HG03520 (cell line): ENCODE results near the gene HUS1.
"Not testable (repeated sequence)": the region's sequence is repeated elsewhere in the genome, so short reads cannot be mapped to it uniquely, and the experiment has no call there.

Experiments used
- ATAC-seq: cut with Tn5 transposase; IDR thresholded peaks from one replicate; pipeline ENCODE4 v1.9.1; 2021; ENCODE audit warnings: mild to moderate bottlenecking, moderate library complexity; ENCODE audit not compliant: unreplicated experiment

The HUS1 gene

DNA sequence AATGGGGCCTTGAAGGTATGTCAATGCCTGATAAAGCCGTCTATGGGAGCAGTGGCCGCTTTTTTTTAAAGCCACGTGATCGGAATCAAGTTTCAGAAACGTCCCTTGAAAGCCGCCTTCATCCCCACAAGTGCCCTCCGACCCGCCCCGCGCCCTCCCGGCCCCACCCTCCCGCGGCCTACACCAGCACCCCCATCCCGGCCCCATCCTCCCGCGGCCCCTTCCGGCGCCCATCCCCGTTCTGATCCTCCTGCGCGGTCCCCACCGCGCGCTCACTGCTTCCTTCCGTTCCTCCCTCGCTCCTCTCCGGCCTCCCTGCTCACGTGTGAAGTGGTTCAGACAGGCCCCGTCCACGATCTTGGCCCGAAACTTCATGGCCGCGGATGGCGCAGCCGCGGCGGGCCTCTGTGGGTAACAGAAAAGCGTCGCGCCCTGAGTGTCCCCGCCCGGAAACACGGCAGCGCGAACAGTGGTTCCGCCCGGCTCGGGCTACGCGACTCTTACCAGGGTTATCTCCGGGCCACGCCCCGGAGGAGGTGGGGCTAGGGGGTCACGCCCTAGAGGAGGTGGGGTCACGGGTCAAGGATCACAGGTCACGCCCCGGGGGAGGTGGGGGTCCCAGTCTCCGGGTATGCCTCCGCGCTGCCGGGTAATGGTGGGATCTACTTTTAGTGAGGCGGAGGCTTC, at the start of gene HUS1:
Gene HUS1 (minus strand): TSS at position 471 of the 687 bp plus-strand sequence. CDS start 96 bp downstream, at position 375.
- ATAC-seq = peak; percentile 99

DNA sequence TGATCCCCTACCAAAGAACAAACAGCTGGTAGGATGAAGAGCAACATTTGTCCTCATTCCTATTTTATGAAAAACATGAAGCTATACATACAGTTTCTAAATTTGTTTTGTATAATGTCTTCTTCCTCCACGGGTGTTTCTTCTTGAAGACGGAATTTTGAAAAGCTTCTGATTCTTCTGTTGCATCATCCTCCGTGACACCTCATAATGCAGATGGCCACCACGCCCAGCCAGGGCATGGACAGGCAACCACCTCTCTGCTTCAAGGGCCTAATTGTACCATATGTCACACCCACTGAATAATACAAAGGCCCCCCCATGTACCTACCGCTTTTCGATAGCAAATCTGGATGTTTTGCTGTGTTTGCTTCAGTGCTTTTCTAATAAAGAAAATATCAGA, 49.5 kb upstream of the HUS1 start, which contains the start of gene SUN3:
Gene SUN3 (minus strand): TSS at position 170 of the 400 bp plus-strand sequence. CDS start 169 bp downstream, at position 1.
- no peak for ATAC-seq

DNA sequence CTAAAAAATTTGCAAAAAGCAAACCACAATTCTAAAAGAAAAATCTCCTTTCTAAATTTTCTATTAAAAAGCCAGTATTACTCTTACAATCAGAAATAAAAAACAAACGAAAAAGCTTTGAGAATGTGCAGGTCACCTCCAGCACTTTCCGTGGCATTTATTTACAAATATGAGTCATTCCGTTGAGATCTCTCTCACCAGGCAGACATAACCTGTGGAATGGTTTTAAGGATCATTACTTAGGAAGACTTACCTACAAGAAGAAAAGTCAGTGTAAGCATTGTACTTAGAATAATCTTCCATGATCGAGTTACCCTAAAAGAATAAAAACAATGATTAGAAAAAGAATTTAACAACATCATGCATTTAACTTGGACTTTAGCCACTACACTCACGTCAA, 46.2 kb upstream of the HUS1 start:
- no peak for ATAC-seq

DNA sequence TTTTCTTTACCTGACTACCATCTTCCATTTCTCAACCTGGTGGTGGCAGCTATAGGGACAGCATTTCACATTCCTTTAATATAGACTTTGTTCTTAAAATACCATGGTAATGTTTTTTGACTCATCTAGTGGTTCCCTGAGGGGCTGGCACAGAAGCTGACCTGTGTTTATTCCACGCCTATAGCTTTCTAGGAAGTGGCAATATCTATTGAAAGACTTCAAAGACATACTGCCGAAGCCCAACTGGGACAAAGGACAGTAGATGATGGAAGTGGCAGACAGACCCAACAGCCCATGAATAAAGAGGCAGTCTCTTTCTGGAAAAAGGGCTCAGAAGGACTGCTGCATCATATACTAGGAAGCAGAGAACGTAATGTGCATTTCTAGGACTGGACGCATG, 38.3 kb upstream of the HUS1 start:
- no peak for ATAC-seq

DNA sequence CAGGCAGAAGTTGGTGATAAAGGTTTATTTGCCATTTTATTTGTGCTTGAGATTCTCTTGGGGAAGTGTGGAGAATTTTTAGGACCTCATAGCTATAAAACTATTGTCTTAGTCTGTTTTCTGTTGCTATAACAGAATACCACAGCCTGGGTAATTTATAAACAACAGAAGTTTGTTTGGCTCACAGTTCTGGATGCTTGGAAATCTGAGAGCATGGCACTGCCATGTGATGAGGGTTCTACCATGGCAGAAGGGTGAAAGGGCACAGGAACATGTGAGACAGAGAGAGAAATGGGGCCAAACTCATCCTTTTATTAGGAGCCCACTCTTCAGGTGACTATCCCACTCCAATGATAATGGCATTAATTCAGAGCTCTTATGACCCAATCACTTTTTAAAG, 37.2 kb upstream of the HUS1 start:
- ATAC-seq = no peak

DNA sequence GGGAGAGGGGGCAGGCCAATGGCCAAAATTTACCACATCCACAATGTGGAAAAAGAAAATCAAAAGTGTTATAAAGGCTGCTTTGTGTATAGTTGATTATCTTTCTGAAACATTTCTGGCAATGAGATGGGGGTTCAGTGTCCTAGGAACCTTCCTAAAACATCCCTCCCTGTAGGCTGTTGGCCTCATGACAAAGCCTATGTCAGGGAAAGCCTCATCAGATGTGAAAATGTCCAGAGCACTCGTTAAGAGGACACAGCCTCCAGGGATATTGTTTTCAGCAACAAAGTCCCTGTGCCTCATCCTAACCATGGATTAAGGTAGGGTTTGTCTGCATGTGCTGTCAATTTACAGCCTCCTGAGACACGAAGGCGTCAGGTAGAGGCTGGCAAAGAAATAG, 32.5 kb upstream of the HUS1 start:
- ATAC-seq = no peak

DNA sequence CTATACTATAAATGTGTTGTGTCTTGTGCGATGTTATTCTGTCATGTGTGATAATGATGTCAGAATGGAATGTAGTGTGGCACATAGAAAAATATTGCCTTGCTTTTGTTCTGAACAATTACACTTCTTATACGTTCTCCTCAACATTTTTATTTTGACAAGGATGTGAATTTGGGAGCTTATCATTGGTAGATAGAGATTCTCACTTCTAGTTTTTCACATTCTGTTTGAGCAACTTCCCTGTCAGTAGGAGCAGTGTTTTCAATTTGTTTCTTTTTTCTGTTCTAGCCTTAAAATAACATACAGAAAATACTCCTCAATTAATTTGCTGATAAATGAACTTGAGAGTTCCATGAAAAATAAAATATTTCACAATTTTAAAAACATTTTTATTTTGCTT, 31.9 kb upstream of the HUS1 start:
- ATAC-seq = no peak

DNA sequence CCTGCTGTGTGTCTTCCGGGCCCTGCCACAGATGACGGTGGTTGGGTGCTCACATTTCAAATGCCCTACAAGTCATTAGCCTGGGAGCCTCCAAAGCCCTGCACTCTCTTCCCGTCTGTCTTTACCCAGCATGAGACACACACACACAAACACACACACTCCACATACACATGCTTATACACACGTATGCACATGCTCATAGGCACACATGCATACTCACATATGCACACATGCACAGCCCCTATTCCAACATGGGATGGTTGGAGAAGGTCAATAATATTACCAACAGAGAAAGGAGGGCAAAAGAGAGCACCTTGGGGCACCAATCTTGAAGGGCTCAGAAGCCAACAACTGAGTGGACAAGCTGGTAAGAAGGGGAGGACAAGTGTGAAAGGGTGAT, 30.5 kb upstream of the HUS1 start:
- no peak for ATAC-seq

DNA sequence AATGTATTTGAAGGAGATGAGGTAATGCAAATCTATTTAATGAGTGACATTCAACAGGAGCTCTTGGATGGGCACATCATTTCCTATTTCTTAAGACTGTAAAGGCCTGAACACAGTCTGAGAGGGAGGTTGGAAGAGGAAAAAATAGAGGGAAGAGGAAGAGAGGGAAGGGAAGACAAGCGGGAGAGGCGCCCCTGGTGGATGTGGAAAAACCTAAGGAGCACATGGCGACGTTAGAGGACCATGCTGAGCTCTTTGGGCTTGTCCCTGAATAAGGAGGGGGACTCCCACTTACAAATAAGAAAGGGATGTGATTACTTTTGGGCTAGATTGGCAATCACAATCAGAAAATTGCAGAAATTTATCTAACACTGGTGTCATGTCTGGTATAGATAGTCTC, 29.8 kb upstream of the HUS1 start:
- ATAC-seq = no peak

DNA sequence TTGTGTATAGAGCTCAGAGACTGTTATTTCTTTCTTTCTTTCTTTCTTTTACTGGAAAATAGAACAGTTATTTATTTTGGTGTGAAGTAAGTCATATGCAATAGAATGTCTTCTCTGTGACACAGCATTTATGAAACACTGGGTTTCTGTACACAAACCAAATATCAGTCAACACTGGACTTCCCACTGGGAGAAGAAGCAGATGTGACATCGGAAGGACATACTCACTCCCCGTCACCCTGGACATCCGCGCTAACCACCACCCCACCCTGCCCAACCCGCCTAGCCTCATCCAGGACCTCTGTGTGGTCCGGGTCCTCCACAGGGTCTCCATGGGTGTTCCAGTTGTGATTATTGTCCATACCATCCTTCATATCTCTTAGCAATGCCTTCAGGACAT, 27.5 kb upstream of the HUS1 start:
- no peak for ATAC-seq

DNA sequence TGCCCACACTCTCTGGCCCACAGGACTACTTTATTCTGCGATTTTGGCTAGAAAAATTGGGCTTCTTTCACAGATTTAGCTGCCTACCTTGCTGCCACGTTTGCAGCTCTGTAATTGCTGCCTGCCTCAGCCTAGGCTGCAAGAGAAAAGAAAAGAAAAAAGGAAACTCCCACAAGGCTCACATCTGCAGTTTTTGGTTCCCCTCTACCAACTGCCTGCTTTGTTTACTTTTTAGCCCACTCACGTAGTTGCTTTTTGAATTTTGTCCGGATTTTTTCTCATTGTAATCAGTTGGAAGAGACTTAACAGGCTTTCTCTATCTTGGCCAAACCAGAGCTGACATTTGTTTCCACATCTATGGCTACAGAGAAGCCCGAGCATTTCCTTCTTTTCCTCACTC, 25.2 kb upstream of the HUS1 start:
- ATAC-seq = peak; percentile 73

DNA sequence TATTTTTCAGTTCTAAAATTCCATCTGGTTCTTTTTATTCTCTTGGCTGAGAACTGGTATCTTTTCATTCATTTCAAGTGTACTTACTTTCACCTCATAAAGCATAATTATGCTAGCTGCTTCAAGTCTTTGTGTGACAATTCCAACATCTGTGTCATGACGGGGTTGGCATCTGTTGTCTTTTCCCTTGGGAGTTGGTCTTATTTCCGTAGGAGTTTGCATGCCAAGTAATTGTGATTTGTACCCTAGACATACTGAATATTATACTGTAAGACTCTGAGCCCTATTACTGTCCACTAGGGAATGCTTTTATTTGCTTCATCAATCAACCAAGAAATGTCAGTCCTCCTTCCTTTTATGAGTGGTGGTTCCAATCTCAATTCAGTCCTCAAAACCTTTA, 24.6 kb upstream of the HUS1 start:
- ATAC-seq = no peak

DNA sequence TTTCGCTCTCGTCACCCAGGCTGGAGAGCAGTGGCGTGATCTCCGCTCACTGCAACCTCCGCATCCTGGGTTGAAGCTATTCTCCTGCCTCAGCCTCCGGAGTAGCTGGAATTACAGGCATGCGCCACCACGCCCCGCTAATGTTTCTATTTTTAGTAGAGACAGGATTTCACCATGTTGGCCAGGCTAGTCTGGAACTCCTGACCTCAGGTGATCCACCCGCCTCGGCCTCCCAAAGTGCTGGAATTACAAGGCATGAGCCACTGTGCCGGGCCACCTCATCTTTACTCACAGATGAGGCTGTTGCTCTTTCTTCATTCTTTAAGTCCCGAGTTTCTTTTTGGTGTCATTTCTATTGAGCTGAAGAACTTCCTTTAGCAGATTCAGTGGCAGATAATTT, 20.7 kb upstream of the HUS1 start:
- not testable (repeated sequence) for ATAC-seq

DNA sequence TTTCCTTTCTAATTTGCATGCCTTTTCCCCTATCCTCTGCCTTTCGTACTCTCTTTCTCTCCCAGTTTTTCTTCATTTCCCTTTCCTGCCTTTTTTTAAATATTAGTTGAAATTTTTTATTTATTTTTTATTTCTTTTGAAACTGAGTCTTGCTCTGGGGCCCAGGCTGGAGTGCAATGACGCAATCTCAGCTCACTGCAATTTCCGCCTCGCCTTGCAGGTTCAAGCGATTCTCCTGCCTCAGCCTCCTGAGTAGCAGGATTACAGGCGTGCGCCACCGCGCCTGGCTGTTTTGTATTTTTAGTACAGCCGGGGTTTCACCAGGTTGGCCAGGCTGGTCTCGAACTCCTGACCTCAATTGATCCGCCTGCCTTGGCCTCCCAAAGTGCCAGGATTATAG, 20.0 kb upstream of the HUS1 start:
- no peak for ATAC-seq

DNA sequence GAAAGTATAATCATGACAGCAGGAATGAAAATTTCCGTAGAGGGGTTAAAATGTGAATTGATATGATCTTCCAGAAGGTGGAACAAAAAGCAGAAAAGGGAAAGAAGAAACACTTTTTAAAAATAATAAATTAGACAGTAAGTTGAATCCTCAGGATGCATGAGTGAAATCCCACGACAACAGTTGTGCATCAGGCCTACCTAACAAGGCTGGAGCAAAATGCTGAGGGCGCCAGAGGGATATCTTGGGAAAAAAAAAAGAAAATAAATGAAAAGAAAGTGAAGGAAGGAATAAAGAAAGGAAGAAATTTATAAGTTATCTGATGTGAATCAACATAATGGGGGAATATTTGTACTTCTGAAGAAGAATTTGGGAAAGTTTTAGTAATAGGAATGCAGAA, 13.0 kb upstream of the HUS1 start:
- ATAC-seq = no peak

DNA sequence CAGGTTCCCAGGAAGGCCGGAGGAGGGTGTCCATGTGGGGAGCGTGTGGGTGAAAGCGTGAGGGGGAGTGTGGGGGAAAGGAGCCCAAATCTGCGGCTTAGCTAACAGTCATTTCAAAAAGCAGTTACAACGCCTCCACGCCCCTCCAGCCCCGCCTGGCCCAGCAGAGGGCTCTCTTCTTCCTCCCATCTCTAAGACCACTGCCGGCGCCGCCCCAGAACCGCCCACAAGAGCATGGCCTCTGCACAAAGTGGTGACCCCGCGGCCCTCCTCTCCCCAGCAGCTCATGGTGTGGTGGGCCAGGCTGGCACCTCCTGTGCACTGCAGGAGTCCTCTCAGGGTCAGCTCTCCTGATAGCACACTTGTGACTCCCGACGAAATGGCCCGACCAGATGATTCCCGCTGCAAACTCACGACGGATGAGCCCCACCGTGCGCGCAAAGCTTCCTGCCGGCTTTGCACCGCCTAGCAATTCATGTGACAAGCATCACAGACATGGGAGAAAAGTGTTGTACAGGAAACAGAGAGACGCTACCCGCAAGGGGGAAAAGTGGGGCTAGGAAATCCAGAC, 12.4 kb upstream of the HUS1 start:
- peak; percentile 99 for ATAC-seq

DNA sequence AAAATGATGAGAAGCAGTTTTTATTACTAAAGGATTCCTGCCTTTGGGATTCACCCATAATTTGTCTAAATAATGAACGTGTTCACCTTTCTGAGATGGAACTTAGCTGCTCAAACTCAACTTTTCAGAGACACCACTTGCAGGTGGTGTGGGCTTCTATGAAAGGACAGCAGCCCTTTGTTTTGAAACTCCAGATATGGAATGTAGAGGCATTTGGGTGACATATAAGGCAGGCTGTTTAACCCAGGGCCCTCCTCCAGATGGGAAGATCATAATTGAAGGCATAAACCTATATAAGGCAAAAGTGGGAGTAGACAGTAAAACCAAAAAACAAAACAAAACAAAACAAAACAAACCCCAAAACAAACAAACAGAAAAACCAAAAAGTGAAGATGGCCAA, 11.9 kb upstream of the HUS1 start:
- ATAC-seq = no peak

DNA sequence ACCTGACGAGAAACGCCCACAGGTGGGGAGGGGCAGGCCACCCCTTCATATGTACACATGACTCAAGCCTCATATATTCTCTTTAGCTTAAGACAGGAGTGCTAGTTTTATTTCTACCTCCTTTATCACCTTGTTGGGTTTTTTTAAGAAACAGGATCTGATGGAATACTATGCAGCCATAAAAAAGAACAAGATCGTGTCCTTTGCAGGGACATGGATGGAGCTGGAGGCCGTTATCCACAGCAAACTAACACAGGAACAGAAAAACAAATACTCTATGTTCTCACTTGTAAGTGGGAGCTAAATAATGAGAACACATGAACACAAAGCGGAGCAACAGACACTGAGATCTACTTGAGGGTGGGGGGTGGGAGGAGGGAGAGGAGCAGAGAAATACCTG, 11.2 kb upstream of the HUS1 start:
- ATAC-seq = no peak

DNA sequence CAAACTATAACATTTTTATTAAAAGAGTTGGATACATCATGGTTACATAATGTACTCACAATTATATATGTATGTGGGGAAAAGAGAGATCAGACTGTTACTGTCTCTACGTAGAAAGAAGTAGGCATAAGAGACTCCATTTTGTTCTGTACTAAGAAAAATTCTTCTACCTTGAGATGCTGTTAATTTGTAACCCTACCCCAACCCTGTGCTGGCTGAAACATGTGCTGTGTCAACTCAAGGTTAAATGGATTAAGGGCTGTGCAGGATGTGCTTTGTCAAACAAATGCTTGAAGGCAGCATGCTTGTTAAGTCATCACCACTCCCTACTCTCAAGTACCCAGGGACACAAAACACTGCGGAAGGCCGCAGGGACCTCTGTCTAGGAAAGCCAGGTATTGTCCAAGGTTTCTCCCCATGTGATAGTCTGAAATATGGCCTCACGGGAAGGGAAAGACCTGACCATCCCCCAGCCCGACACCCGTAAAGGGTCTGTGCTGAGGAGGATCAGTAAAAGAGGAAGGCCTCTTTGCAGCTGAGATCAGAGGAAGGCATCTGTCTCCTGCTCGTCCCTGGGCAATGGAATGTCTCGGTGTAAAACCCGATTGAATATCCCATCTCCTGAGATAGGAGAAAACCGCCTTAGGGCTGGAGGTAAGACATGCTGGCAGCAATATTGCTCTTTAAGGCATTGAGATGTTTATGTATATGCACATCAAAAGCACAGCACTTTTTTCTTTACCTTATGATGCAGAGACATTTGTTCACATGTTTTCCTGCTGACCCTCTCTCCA, 10.4 kb upstream of the HUS1 start:
- not testable (repeated sequence) for ATAC-seq

DNA sequence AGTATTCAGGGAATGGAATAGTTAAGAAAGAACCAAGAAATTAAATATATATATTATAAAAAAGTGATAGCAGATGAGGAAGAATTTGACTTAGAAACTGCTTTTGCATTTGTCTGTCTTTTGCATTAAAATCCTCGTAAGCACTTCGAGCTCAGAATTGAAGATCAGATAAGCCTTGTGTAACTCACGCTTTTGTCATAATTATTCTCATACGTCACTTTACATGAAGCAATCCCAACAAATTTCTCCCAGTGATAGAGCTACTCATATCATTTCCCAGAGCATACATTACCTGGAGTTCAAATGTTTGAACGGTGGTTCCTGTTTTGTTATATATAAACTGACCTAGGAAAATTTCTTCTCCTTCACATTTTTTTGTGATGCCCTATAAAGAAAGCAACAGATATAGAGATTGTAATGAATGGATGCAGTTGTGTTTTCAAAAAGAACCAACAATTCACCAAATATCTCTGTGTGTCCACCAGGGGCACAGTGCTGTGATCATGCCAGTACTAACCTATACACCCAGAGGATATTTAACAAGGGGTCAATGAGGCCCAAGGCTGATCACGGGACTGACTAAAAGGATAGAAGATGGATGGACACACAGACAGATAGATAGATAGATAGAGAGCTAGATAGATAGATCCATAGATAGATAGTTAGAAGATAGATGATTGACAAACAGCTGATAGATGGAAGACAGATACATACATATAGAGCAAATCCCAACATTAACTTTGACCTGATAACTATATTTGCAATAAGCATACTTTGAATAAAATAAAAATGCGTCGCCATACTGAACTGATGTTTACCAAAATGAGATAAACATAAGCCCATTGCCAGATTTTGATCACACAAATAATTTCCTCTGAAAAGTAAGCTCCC, 9.3 kb upstream of the HUS1 start:
- ATAC-seq = no peak

DNA sequence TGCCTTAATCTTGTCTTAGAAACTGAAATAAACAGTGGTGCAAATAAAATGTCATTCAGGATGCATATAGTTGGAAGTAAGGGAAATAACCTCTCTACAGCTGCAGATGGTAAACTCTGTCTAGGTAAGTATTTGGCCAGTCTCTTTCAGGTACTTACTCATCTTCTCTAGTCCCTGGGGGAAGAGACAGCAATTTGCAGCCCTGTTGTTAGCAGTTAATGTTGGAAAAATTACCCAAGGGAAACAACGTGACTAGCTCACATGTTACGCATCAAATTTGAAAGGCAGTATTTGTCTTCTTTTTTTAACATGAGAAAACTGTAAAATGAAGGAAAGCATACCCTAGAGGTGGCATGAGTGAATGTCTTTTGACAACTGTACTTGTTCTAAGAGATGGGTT, 3.2 kb upstream of the HUS1 start:
- no peak for ATAC-seq
